HepG2 (cell line): ENCODE measurements around the gene CCDC91. TPM values are rescaled to one million over a fixed set of nuclear protein-coding genes. Genes with fewer than 3 reads are reported as not detected.

Experiments
- ATAC-seq: fragments of 200-7000 bp; cut with Tn5 transposase; 3 replicates; pipeline ENCODE4 v1.9.1; 2020; ENCODE audit warnings: mild to moderate bottlenecking, moderate library complexity
- BruUV-seq: library from RNA; stranded (reverse); fragments of 400-500 nt; replicated peaks from 2 replicates; lab custom pipeline; 2021; lab: Mats Ljungman, UMichigan
- CTCF ChIA-PET: fragments of 300-600 bp; formaldehyde crosslinking; extraction: SDS; loops from one replicate; lab custom pipeline; 2021; ENCODE audit warnings: low total read pairs, inconsistent platforms, low intra/inter-chr PET ratio; lab: Yijun Ruan, JAX
- POLR2A ChIA-PET: fragments of 350-600 bp; sonication (Branson Sonifier 250); formaldehyde crosslinking; loops from one replicate; lab custom pipeline; 2020; ENCODE audit warnings: antibody characterized with exemption, inconsistent platforms; lab: Yijun Ruan, JAX
- DNase-seq: peaks from one replicate; pipeline ENCODE4 v3.0.0-alpha.2; 2015; ENCODE audit warnings: low spot score
- FAIRE-seq: peaks from 3 replicates; lab custom pipeline; 2011; peaks lifted over from hg19 to GRCh38; lab: Jason Lieb, UNC
- H2AFZ ChIP-seq: one replicate; pipeline ENCODE4 v1.6.1; 2011; ENCODE audit warnings: low read length, inconsistent platforms
- H3K27ac ChIP-seq: fragments of 300-600 bp; 3 replicates; pipeline ENCODE4 v1.8.0; 2011; ENCODE audit warnings: mixed run types, mild to moderate bottlenecking, mixed read lengths, low read length, inconsistent platforms; ENCODE audit not compliant: insufficient read depth; ENCODE audit errors: extremely low read length
- H3K27me3 ChIP-seq, 2 experiments: fragments of 200-600 bp in 1 of 2; 2 replicates in 1 of 2; 3 replicates in 1 of 2; pipeline versions ENCODE4 v1.6.0 to v1.8.0; 2011; ENCODE audit warnings: low read length in 2 of 2, mild to moderate bottlenecking in 2 of 2, moderate library complexity in 2 of 2, inconsistent platforms in 1 of 2; ENCODE audit not compliant: insufficient read depth in 2 of 2, control insufficient read depth in 1 of 2
- H3K36me3 ChIP-seq, 2 experiments: fragments of 200-600 bp in 1 of 2; replicated peaks in 1 of 2; 2 replicates in 1 of 2; 3 replicates in 1 of 2; pipeline versions ENCODE4 v1.5.1 to v1.8.0; 2011; ENCODE audit warnings: low read length in 2 of 2, inconsistent platforms in 1 of 2; ENCODE audit not compliant: insufficient read depth in 2 of 2, control insufficient read depth in 1 of 2
- H3K4me1 ChIP-seq: 2 replicates; pipeline ENCODE4 v1.5.1; 2012; ENCODE audit warnings: low read length, inconsistent platforms; ENCODE audit not compliant: insufficient read depth
- H3K4me2 ChIP-seq: 2 replicates; pipeline ENCODE4 v1.6.0; 2011; ENCODE audit warnings: low read depth, low read length, inconsistent platforms
- H3K4me3 ChIP-seq, 3 experiments: fragments of 200-600 bp in 1 of 3; sonication (generic), shearing (Covaris generic) in 1 of 3; replicated peaks in 1 of 3; 2 replicates each; pipeline ENCODE4 v1.5.1; 2011 to 2016; ENCODE audit warnings: low read length in 3 of 3, inconsistent platforms in 2 of 3, low read depth in 2 of 3, mild to moderate bottlenecking in 2 of 3, control low read depth in 1 of 3, mixed read lengths in 1 of 3; ENCODE audit not compliant: insufficient read depth in 1 of 3
- H3K79me2 ChIP-seq: one replicate; pipeline ENCODE4 v1.6.1; 2011; ENCODE audit warnings: low read length, inconsistent platforms; ENCODE audit not compliant: insufficient read depth
- H3K9ac ChIP-seq: 2 replicates; pipeline ENCODE4 v1.6.0; 2011; ENCODE audit warnings: mild to moderate bottlenecking, low read depth, low read length, inconsistent platforms; ENCODE audit not compliant: insufficient read depth
- H3K9me3 ChIP-seq: 2 replicates; pipeline ENCODE4 v1.5.1; 2012; ENCODE audit warnings: mild to moderate bottlenecking, low read length
- H4K20me1 ChIP-seq: 2 replicates; pipeline ENCODE4 v1.6.0; 2011; ENCODE audit warnings: inconsistent platforms, mild to moderate bottlenecking, low read length, moderate library complexity; ENCODE audit not compliant: insufficient read depth
- ISL2 ChIP-seq: sonication (generic); formaldehyde crosslinking; IDR thresholded peaks from 2 replicates; pipeline ENCODE4 v1.5.0; 2020; ENCODE audit warnings: missing genetic modification reagents
- ZNF670 ChIP-seq: sonication (generic); formaldehyde crosslinking; IDR thresholded peaks from 2 replicates; pipeline ENCODE4 v1.8.0; 2022; ENCODE audit warnings: mild to moderate bottlenecking, missing genetic modification reagents, borderline replicate concordance
- WGBS: methylation state at CpG from one replicate; pipeline ENCODE4 v1.1.6; 2017; ENCODE audit warnings: low lambda C conversion rate; 5-methylcytosine and 5-hydroxymethylcytosine counted together
- in situ Hi-C: cut with HindIII; loops from 2 replicates; pipeline ENCODE4 v1.10.0; 2017; ENCODE audit warnings: low pct_unique_long_range_greater_than_20kb; ENCODE audit not compliant: extremely low pct_ligation_motif_present
- intact Hi-C: fragments of 100-400 bp; cut with micrococcal nuclease; formaldehyde crosslinking; loops from one replicate; pipeline ENCODE4 v1.10.0; 2022; ENCODE audit not compliant: unreplicated experiment
- polyA plus RNA-seq, 8 experiments: library from polyadenylated mRNA; depleted of rRNA in 3 of 8; stranded (reverse) in 7 of 8; unstranded in 1 of 8; fragments of >200 nt; fragmentation: Illumina TruSeq in 4 of 8; extraction: Trizol in 4 of 8; gene quantifications; 2 replicates each; pipeline versions ENCODE4 v1.2.1 to v1.2.3, GENCODE V29; 2011 to 2016; ENCODE audit warnings: low read depth in 4 of 8, missing spikeins in 1 of 8, mixed read lengths in 1 of 8; ENCODE audit not compliant: insufficient read depth in 1 of 8
- total RNA-seq, 5 experiments: library from RNA; depleted of rRNA; stranded (reverse); fragments of >200 nt; fragmentation: Illumina TruSeq; extraction: Trizol; gene quantifications; 2 replicates each; pipeline ENCODE4 v1.2.3, GENCODE V29; 2016; ENCODE audit warnings: low read depth in 1 of 5
- TF ChIP-seq, protein P1 (sequence below): sonication (generic); formaldehyde crosslinking; IDR thresholded peaks from 2 replicates; pipeline ENCODE4 v1.9.0; 2021; ENCODE audit warnings: mild to moderate bottlenecking, missing genetic modification reagents

The CCDC91 gene
- total and polyA plus RNA-seq, 2 of the 13 experiments (the other 11 are each of a cell fraction or from before 2014, with no cell fraction given): 9.8 to 15.8 TPM

DNA sequence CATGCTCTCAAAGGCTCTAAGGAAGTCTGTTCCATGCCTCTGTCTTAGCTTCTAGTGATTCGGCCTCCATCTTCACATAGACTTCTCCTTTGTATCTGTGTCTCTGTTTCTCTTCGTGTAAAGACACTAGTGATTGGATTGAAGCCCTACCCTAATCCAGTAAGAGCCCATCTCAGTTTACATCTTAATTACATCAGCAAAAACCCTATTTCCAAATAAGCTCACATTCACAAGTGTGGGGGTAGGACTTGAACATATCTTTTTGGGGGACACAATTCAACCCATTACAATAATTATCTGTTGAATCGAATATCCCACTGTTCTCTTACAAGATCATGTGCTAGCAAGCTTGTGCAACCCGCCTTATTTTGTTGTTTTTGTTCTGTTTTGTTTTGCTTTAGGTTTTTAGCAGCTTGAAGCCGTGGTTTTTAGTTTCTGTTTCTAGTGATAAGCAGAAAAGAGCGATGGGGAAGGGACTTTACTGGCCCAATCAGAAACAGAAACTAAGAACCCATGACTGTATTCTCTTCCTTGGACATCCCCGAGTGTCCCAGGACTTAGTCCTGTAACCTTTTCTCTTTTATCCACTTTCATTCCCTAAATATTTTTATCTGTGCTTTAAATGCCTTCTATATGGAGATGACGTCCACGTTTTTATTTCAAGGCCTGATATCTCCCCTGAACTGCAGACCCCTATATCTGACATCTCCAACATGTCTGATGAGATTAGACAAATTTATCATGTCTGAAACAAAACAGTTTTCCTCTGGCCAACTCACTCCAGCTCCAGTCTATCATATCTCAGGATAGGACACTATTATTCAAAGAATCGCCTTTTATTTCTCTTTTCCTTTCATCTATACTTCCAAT lies 353.0 kb downstream of the CCDC91 start:
- H3K27ac ChIP-seq: no peak overlapping the region
- H3K9ac ChIP-seq: no peak overlapping the region
- WGBS: 72% methylated on average over 10 of the region's 10 CpGs
- no peak overlapping the region for H2AFZ ChIP-seq
- no TSS peak for BruUV-seq
- POLR2A ChIA-PET: no interaction called here
- CTCF ChIA-PET: no interaction called here
- ATAC-seq: no peak
- H3K79me2 ChIP-seq: no peaks in the 10 kb centered on the region
- H3K4me1 ChIP-seq: no peaks in the 10 kb centered on the region
- no peak overlapping the region for H3K4me3 ChIP-seq
- no peak for DNase-seq
- H3K27me3 ChIP-seq: no peaks in the 10 kb centered on the region
- no peaks in the 10 kb centered on the region for H3K36me3 ChIP-seq
- in situ Hi-C loops: no loop called here
- no peak overlapping the region for H3K4me2 ChIP-seq
- no peaks in the 10 kb centered on the region for H3K9me3 ChIP-seq
- intact Hi-C loops: no loop called here
- FAIRE-seq: no peak
- no peaks in the 10 kb centered on the region for H4K20me1 ChIP-seq
- TF ChIP-seq ZNF670 (CRISPR knock-in tag) (no peak), ISL2 (no peak)
- TF ChIP-seq, protein P1, sequence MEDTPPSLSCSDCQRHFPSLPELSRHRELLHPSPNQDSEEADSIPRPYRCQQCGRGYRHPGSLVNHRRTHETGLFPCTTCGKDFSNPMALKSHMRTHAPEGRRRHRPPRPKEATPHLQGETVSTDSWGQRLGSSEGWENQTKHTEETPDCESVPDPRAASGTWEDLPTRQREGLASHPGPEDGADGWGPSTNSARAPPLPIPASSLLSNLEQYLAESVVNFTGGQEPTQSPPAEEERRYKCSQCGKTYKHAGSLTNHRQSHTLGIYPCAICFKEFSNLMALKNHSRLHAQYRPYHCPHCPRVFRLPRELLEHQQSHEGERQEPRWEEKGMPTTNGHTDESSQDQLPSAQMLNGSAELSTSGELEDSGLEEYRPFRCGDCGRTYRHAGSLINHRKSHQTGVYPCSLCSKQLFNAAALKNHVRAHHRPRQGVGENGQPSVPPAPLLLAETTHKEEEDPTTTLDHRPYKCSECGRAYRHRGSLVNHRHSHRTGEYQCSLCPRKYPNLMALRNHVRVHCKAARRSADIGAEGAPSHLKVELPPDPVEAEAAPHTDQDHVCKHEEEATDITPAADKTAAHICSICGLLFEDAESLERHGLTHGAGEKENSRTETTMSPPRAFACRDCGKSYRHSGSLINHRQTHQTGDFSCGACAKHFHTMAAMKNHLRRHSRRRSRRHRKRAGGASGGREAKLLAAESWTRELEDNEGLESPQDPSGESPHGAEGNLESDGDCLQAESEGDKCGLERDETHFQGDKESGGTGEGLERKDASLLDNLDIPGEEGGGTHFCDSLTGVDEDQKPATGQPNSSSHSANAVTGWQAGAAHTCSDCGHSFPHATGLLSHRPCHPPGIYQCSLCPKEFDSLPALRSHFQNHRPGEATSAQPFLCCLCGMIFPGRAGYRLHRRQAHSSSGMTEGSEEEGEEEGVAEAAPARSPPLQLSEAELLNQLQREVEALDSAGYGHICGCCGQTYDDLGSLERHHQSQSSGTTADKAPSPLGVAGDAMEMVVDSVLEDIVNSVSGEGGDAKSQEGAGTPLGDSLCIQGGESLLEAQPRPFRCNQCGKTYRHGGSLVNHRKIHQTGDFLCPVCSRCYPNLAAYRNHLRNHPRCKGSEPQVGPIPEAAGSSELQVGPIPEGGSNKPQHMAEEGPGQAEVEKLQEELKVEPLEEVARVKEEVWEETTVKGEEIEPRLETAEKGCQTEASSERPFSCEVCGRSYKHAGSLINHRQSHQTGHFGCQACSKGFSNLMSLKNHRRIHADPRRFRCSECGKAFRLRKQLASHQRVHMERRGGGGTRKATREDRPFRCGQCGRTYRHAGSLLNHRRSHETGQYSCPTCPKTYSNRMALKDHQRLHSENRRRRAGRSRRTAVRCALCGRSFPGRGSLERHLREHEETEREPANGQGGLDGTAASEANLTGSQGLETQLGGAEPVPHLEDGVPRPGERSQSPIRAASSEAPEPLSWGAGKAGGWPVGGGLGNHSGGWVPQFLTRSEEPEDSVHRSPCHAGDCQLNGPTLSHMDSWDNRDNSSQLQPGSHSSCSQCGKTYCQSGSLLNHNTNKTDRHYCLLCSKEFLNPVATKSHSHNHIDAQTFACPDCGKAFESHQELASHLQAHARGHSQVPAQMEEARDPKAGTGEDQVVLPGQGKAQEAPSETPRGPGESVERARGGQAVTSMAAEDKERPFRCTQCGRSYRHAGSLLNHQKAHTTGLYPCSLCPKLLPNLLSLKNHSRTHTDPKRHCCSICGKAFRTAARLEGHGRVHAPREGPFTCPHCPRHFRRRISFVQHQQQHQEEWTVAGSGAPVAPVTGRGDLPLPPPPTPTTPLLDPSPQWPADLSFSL (CRISPR knock-in tag): no peak
